ENCODE measurements around the gene RAB11FIP4. TPM values are rescaled to one million over a fixed set of nuclear protein-coding genes. Genes with fewer than 3 reads are reported as not detected.

The RAB11FIP4 gene
- polyA plus RNA-seq, 1 of the 3 experiments (the other 2 are of a cell fraction) = 9.4 TPM

- no peak for TF ChIP-seq TCF12 (IDR thresholded peaks at IDR 0.05)
- no peak for TF ChIP-seq MXI1 (IDR thresholded peaks at IDR 0.05; ENCODE audit: low read depth, low read length)
Observed at GRCh38 chr17:31449746-31450145, 58.3 kb downstream of the RAB11FIP4 start (continued).

GRCh38 chr17:31452101-31452500 is 60.6 kb downstream of the RAB11FIP4 start:
- POLR2A ChIA-PET = no interaction called here
- H3K27ac ChIP-seq (ENCODE audit: low read depth in 2 of 2, low read length in 1 of 2) = no peak overlapping the region
- WGBS (ENCODE audit: low lambda C conversion rate) = 75% methylated on average over 4 of the region's 4 CpGs
- H3F3A ChIP-seq (replicated peaks; ENCODE audit: insufficient read depth) = no peaks in the 10 kb centered on the region
- no peak for DNase-seq
- no peaks in the 10 kb centered on the region for H4K20me1 ChIP-seq (ENCODE audit: insufficient read depth)
- H2AFZ ChIP-seq (ENCODE audit: low read depth) = no peak overlapping the region
- H3K79me2 ChIP-seq (ENCODE audit: insufficient read depth) = no peaks in the 10 kb centered on the region
- H3K9me2 ChIP-seq = no peaks in the 10 kb centered on the region
- no peaks in the 10 kb centered on the region; a peak in 1 of 4 replicates for H3K4me1 ChIP-seq (ENCODE audit: control insufficient read depth in 1 of 2, insufficient read depth in 2 of 2, low read depth in 1 of 2, low read length in 1 of 2)
- H3K9ac ChIP-seq = no peak overlapping the region
- no peaks in the 10 kb centered on the region for H3K9me3 ChIP-seq
- CTCF ChIA-PET = interaction anchor here (1.6 kb wide), 1 partner anchor 65 kb away, joined by 4 read pairs; no protein-coding TSS in a partner anchor
- no peaks in the 10 kb centered on the region for H3K36me3 ChIP-seq (replicated peaks in 1 of 2; ENCODE audit: control insufficient read depth in 1 of 2, insufficient read depth in 2 of 2, low read length in 1 of 2)
- no peak overlapping the region for H3K4me3 ChIP-seq (ENCODE audit: low read depth in 2 of 2, low read length in 1 of 2)
- no peak overlapping the region for H3K4me2 ChIP-seq
- no peaks in the 10 kb centered on the region for H3K27me3 ChIP-seq (ENCODE audit: insufficient read depth)
- TF ChIP-seq PBX3 (IDR thresholded peaks at IDR 0.05) = no peak
- no peak for TF ChIP-seq USF2 (IDR thresholded peaks at IDR 0.05; ENCODE audit: borderline replicate concordance, low read depth, low read length)
- TF ChIP-seq USF1 (IDR thresholded peaks at IDR 0.05; ENCODE audit: borderline replicate concordance, low read depth) = no peak
- no peak for TF ChIP-seq NRF1 (IDR thresholded peaks at IDR 0.05; ENCODE audit: low read depth, low read length)
- no peak for TF ChIP-seq JUND (IDR thresholded peaks at IDR 0.05)
- no peak for TF ChIP-seq FOXJ3 (CRISPR knock-in tag; IDR thresholded peaks at IDR 0.05)
- TF ChIP-seq NFIC (IDR thresholded peaks at IDR 0.05; ENCODE audit: borderline replicate concordance) = no peak
- no peak for TF ChIP-seq SIN3A (IDR thresholded peaks at IDR 0.05; ENCODE audit: borderline replicate concordance, low read depth, low read length)
- no peak for TF ChIP-seq CTCF (IDR thresholded peaks at IDR 0.05)
- no peak for TF ChIP-seq FOXM1 (IDR thresholded peaks at IDR 0.05; ENCODE audit: low read depth)
